Prostate gland (tissue), 2 donors: ENCODE measurements around the gene INMT. TPM values are rescaled to one million over a fixed set of nuclear protein-coding genes. Genes with fewer than 3 reads are reported as not detected.

Experiments
- DNase-seq: peaks from one replicate; pipeline ENCODE4 v3.0.0-alpha.2; 2019; ENCODE audit warnings: low spot score
- H3K27ac ChIP-seq, 2 donors: fragments of 200-600 bp; sonication (generic); 2 replicates each; pipeline ENCODE4 v1.5.1; 2017 to 2019
- H3K27me3 ChIP-seq: fragments of 200-600 bp; sonication (generic); replicated peaks from 2 replicates; pipeline ENCODE4 v1.5.1; 2019; ENCODE audit not compliant: insufficient read depth
- H3K36me3 ChIP-seq, 2 donors: fragments of 200-600 bp; sonication (generic); 1 replicate in 1 of 2; 2 replicates in 1 of 2; pipeline versions ENCODE4 v1.5.1 to v1.8.1; 2017 to 2019
- H3K4me1 ChIP-seq: fragments of 200-600 bp; sonication (generic); replicated peaks from 2 replicates; pipeline ENCODE4 v1.5.1; 2019
- H3K4me3 ChIP-seq, 2 donors: fragments of 200-600 bp; sonication (generic); 2 replicates each; pipeline ENCODE4 v1.5.1; 2017 to 2019
- H3K9me3 ChIP-seq: fragments of 200-600 bp; sonication (generic); 2 replicates; pipeline ENCODE4 v1.5.1; 2017
- CTCF ChIP-seq, 4 experiments: fragments of 200-600 bp in 2 of 4; fragments of 450-650 bp in 2 of 4; sonication (generic) in 2 of 4; IDR thresholded peaks; 1 replicate in 3 of 4; 2 replicates in 1 of 4; pipeline ENCODE4 v1.5.1; 2016 to 2019; ENCODE audit warnings: antibody characterized with exemption in 4 of 4, mild to moderate bottlenecking in 2 of 4, moderate library complexity in 2 of 4
- POLR2A ChIP-seq: fragments of 450-650 bp; IDR thresholded peaks from one replicate; pipeline ENCODE4 v1.6.1; 2016; ENCODE audit warnings: antibody characterized with exemption, mild to moderate bottlenecking
- POLR2AphosphoS5 ChIP-seq: sonication (generic); formaldehyde crosslinking; IDR thresholded peaks from one replicate; pipeline ENCODE4 v1.6.1; 2017; ENCODE audit warnings: antibody characterized with exemption
- WGBS: methylation state at CpG from one replicate; pipeline ENCODE4 v1.1.5; 2018; 5-methylcytosine and 5-hydroxymethylcytosine counted together
- intact Hi-C: fragments of 100-400 bp; cut with DNase I; formaldehyde crosslinking; loops from one replicate; pipeline ENCODE4 v1.14.2; 2022
- total RNA-seq, 2 donors: library from RNA; depleted of rRNA; stranded (reverse); fragments of >200 nt; gene quantifications; one replicate each; pipeline ENCODE4 v1.1.0, GENCODE V29; 2016

INMT gene
- total RNA-seq, 2 donors from 2014 or later = 41.4 to 132 TPM

- WGBS = 76% methylated on average over 5 of the region's 5 CpGs
- H3K4me1 ChIP-seq = no peaks in the 10 kb centered on the region
- H3K27ac ChIP-seq = no peak overlapping the region
- intact Hi-C loops = loop anchor here (5.0 kb wide), 3 partner anchors 107 to 322 kb away; no protein-coding TSS in a partner anchor
- H3K4me3 ChIP-seq = no peak overlapping the region
- TF ChIP-seq POLR2A (no peak), POLR2AphosphoS5 (no peak), CTCF (IDR thresholded peaks at IDR 0.05) (no peak)
- no peaks in the 10 kb centered on the region for H3K27me3 ChIP-seq
- H3K36me3 ChIP-seq = no peaks in the 10 kb centered on the region
- DNase-seq = no peak
- H3K9me3 ChIP-seq = no peaks in the 10 kb centered on the region
Observed at GRCh38 chr7:30799976-30800661, 48.2 kb downstream of the INMT start.

- Histone ChIP-seq H3K27ac (no peak overlapping the region), H3K4me3 (no peak overlapping the region), H3K27me3 (no peaks in the 10 kb centered on the region), H3K36me3 (no peaks in the 10 kb centered on the region), H3K9me3 (no peaks in the 10 kb centered on the region), H3K4me1 (no peaks in the 10 kb centered on the region)
- WGBS = 48% methylated on average over 6 of the region's 6 CpGs
- peak; percentile 65 for DNase-seq
- TF ChIP-seq CTCF (IDR thresholded peaks at IDR 0.05) = peak; percentile 28 to 79 (median 60)
- TF ChIP-seq POLR2A = no peak
- TF ChIP-seq POLR2AphosphoS5 = peak; percentile 37
- intact Hi-C loops = loop anchor here (5.0 kb wide), 2 partner anchors 106 to 176 kb away; no protein-coding TSS in a partner anchor
Observed at GRCh38 chr7:30800785-30801252, 48.9 kb downstream of the INMT start.

GRCh38 chr7:30802812-30803211, 50.9 kb downstream of the INMT start:
- Histone ChIP-seq H3K4me3 (no peak overlapping the region), H3K27ac (no peak overlapping the region), H3K27me3 (no peaks in the 10 kb centered on the region), H3K9me3 (no peaks in the 10 kb centered on the region), H3K36me3 (no peaks in the 10 kb centered on the region), H3K4me1 (no peaks in the 10 kb centered on the region)
- 95% methylated on average over 4 of the region's 4 CpGs for WGBS
- no peak for TF ChIP-seq POLR2AphosphoS5
- DNase-seq = no peak
- intact Hi-C loops = loop anchor here (5.0 kb wide), 2 partner anchors 104 to 174 kb away; no protein-coding TSS in a partner anchor

GRCh38 chr7:30804078-30804661, 52.2 kb downstream of the INMT start:
- H3K4me1 ChIP-seq = no peaks in the 10 kb centered on the region
- TF ChIP-seq POLR2AphosphoS5 (no peak), POLR2A (no peak), CTCF (IDR thresholded peaks at IDR 0.05) (no peak)
- WGBS = 39% methylated on average over 3 of the region's 3 CpGs
- no peak for DNase-seq
- intact Hi-C loops = loop anchor here (5.0 kb wide), 2 partner anchors 103 to 173 kb away; no protein-coding TSS in a partner anchor
- H3K27ac ChIP-seq = no peak overlapping the region
- no peaks in the 10 kb centered on the region for H3K9me3 ChIP-seq
- no peak overlapping the region for H3K4me3 ChIP-seq
- H3K27me3 ChIP-seq = no peaks in the 10 kb centered on the region
- H3K36me3 ChIP-seq = no peaks in the 10 kb centered on the region

- no peak for DNase-seq
- TF ChIP-seq POLR2A (no peak), CTCF (IDR thresholded peaks at IDR 0.05) (no peak), POLR2AphosphoS5 (no peak)
- Histone ChIP-seq H3K4me1 (no peaks in the 10 kb centered on the region), H3K4me3 (no peak overlapping the region), H3K27me3 (no peaks in the 10 kb centered on the region), H3K36me3 (no peaks in the 10 kb centered on the region), H3K9me3 (no peaks in the 10 kb centered on the region), H3K27ac (no peak overlapping the region)
- 92% methylated on average over 9 of the region's 9 CpGs for WGBS
- intact Hi-C loops = no loop called here
Observed at GRCh38 chr7:30805081-30805691, 53.3 kb downstream of the INMT start.
